Measurements from ENCODE around the gene RNF183. TPM values are rescaled to one million over a fixed set of nuclear protein-coding genes. Genes with fewer than 3 reads are reported as not detected.

Gene RNF183
- total and polyA plus RNA-seq, 9 of the 15 experiments (the other 6 are each of a cell fraction or from before 2014, with no cell fraction given): 0.04 to 2.0 (median 0.16) TPM; not detected in 5

GRCh38 chr9:113275157-113276131, 27.7 kb downstream of the RNF183 start, which contains the start of the genes CDC26 and PRPF4 (continued):
- TF ChIP-seq THAP12 (CRISPR knock-in tag; IDR thresholded peaks at IDR 0.05) (peak; percentile 85), MAX (CRISPR knock-in tag; IDR thresholded peaks at IDR 0.05) (peak; percentile 87), HDAC2 (IDR thresholded peaks at IDR 0.05) (peak; percentile 47; the same call in 1 of the 2 replicates), MTA1 (IDR thresholded peaks at IDR 0.05; ENCODE audit: borderline replicate concordance) (peak; percentile 58; the same call in 1 of the 2 replicates), ATF7 (IDR thresholded peaks at IDR 0.05) (peak; percentile 87), ZNF212 (CRISPR knock-in tag; IDR thresholded peaks at IDR 0.05) (no peak), ZC3H11A (IDR thresholded peaks at IDR 0.05; ENCODE audit: low read depth, low read length) (peak; percentile 17; the same call in 1 of the 2 replicates), STAT6 (CRISPR knock-in tag; IDR thresholded peaks at IDR 0.05) (no peak), GTF3C2 (IDR thresholded peaks at IDR 0.05; ENCODE audit: borderline replicate concordance, extremely low read depth, insufficient read length) (no peak), HNRNPLL (IDR thresholded peaks at IDR 0.05; ENCODE audit: low read depth, low read length, poor library complexity, severe bottlenecking) (peak; percentile 61), TBL1XR1 (IDR thresholded peaks at IDR 0.05; ENCODE audit: low read length in 2 of 2) (peak in 1 of 2 experiments; percentile 82; a peak in 2 of 4 replicates), PKNOX1 (IDR thresholded peaks at IDR 0.05) (peak; percentile 86), ZNF57 (CRISPR knock-in tag; IDR thresholded peaks at IDR 0.05) (no peak), GABPB1 (CRISPR knock-in tag; IDR thresholded peaks at IDR 0.05) (peak; percentile 98), RB1 (IDR thresholded peaks at IDR 0.05; ENCODE audit: low read depth) (peak; percentile 69; the same call in 1 of the 2 replicates), ZNF143 (CRISPR knock-in tag; IDR thresholded peaks at IDR 0.05) (peak; percentile 91)
